ENCODE results near the gene DGKH.
A peak's percentile ranks its signal among the peaks of the same experiment; 100 is the strongest.

Gene DGKH

GRCh38 chr13:42048342-42048683, at the start of gene DGKH:
DGKH (plus strand) TSS chr13:42048648; CDS start chr13:42048774, 126 bp downstream.
- DNase-seq (ENCODE audit: low spot score): no peak

GRCh38 chr13:42000846-42001245, 47.6 kb upstream of the DGKH start:
- DNase-seq (ENCODE audit: low spot score): no peak

- DNase-seq (ENCODE audit: low spot score): no peak
These were observed 46.9 kb upstream of the DGKH start for GRCh38 chr13:42001580-42001979.

GRCh38 chr13:42002066-42002465, 46.4 kb upstream of the DGKH start:
- no peak for DNase-seq (ENCODE audit: low spot score)

- DNase-seq (ENCODE audit: low spot score): no peak
These were observed 40.6 kb upstream of the DGKH start for GRCh38 chr13:42007844-42008243.

- DNase-seq (ENCODE audit: low spot score): no peak
These were observed 39.4 kb upstream of the DGKH start for GRCh38 chr13:42009057-42009456.

GRCh38 chr13:42011601-42012350, 36.7 kb upstream of the DGKH start:
- DNase-seq (ENCODE audit: low spot score): no peak

- DNase-seq (ENCODE audit: low spot score): no peak
These were observed 34.3 kb upstream of the DGKH start for GRCh38 chr13:42014119-42014518.

GRCh38 chr13:42017264-42017663, 31.2 kb upstream of the DGKH start:
- no peak for DNase-seq (ENCODE audit: low spot score)

- DNase-seq (ENCODE audit: low spot score): no peak
These were observed 26.6 kb upstream of the DGKH start for GRCh38 chr13:42021851-42022250.

- no peak for DNase-seq (ENCODE audit: low spot score)
These were observed 26.1 kb upstream of the DGKH start for GRCh38 chr13:42022336-42022735.

- DNase-seq (ENCODE audit: low spot score): no peak
These were observed 25.5 kb upstream of the DGKH start for GRCh38 chr13:42022796-42023493.

- no peak for DNase-seq (ENCODE audit: low spot score)
These were observed 21.2 kb upstream of the DGKH start for GRCh38 chr13:42027286-42027685.

GRCh38 chr13:42028113-42028799, 20.2 kb upstream of the DGKH start:
- DNase-seq (ENCODE audit: low spot score): no peak

GRCh38 chr13:42035905-42036521, 12.4 kb upstream of the DGKH start:
- no peak for DNase-seq (ENCODE audit: low spot score)

GRCh38 chr13:42036711-42037110, 11.7 kb upstream of the DGKH start:
- no peak for DNase-seq (ENCODE audit: low spot score)

GRCh38 chr13:42038661-42039456, 9.6 kb upstream of the DGKH start:
- DNase-seq (ENCODE audit: low spot score): no peak

GRCh38 chr13:42039457-42039945, 8.9 kb upstream of the DGKH start:
- DNase-seq (ENCODE audit: low spot score): peak; percentile 43

- DNase-seq (ENCODE audit: low spot score): peak; percentile 83
These were observed 8.3 kb upstream of the DGKH start for GRCh38 chr13:42039946-42040729.

- no peak for DNase-seq (ENCODE audit: low spot score)
These were observed 7.8 kb upstream of the DGKH start for GRCh38 chr13:42040730-42041010.

Measured in globus pallidus (tissue), 1 donor.